Motor neuron (in vitro differentiated cells): ENCODE data around the gene RBP3. TPM values are rescaled to one million over a fixed set of nuclear protein-coding genes. Genes with fewer than 3 reads are reported as not detected.

Experiments
- ATAC-seq, 8 experiments: fragments of 200-7000 bp; cut with Tn5 transposase; replicated peaks in 6 of 8; 2 replicates each; pipeline ENCODE4 v1.8.0; 2021; ENCODE audit warnings: mild to moderate bottlenecking in 8 of 8, moderate library complexity in 8 of 8
- H3K27ac ChIP-seq, 2 donors: fragments of 250-450 bp; sonication (Bioruptor Pico); 2 replicates each; pipeline ENCODE4 v1.9.0; 2021; ENCODE audit warnings: antibody characterized with exemption in 2 of 2, mild to moderate bottlenecking in 2 of 2, moderate library complexity in 1 of 2
- H3K4me1 ChIP-seq, 2 donors: fragments of 250-450 bp; sonication (Bioruptor Pico); replicated peaks in 1 of 2; 2 replicates each; pipeline ENCODE4 v1.6.1; 2021; ENCODE audit warnings: antibody characterized with exemption in 2 of 2, mild to moderate bottlenecking in 2 of 2, moderate library complexity in 1 of 2
- H3K4me3 ChIP-seq, 5 donors: fragments of 250-450 bp; sonication (Bioruptor Pico); 2 replicates each; pipeline ENCODE4 v1.9.0; 2021; ENCODE audit warnings: antibody characterized with exemption in 5 of 5, mild to moderate bottlenecking in 5 of 5, moderate library complexity in 4 of 5
- WGBS, 10 experiments: fragments of 450-650 bp; shearing (Covaris generic); methylation state at CpG; one replicate each; pipeline ENCODE4 v1.0.0; 2022; 5-methylcytosine and 5-hydroxymethylcytosine counted together
- in situ Hi-C, 9 experiments: fragments of 400-800 bp; cut with MboI; loops; one replicate each; pipeline ENCODE4 v1.15.0; 2021; ENCODE audit warnings: low sequenced_read_pairs in 9 of 9, low pct_unique_long_range_greater_than_20kb in 2 of 9; ENCODE audit not compliant: unreplicated experiment in 9 of 9
- total RNA-seq, 8 experiments: library from RNA; unstranded; fragments of 300-600 nt; gene quantifications; 2 replicates each; pipeline versions ENCODE4 v1.2.3 to v1.2.4, GENCODE V29; 2022

RBP3 gene
- total RNA-seq, 8 experiments from 2014 or later = under 0.01 to 0.28 (median 0.07) TPM; not detected in 2

DNA sequence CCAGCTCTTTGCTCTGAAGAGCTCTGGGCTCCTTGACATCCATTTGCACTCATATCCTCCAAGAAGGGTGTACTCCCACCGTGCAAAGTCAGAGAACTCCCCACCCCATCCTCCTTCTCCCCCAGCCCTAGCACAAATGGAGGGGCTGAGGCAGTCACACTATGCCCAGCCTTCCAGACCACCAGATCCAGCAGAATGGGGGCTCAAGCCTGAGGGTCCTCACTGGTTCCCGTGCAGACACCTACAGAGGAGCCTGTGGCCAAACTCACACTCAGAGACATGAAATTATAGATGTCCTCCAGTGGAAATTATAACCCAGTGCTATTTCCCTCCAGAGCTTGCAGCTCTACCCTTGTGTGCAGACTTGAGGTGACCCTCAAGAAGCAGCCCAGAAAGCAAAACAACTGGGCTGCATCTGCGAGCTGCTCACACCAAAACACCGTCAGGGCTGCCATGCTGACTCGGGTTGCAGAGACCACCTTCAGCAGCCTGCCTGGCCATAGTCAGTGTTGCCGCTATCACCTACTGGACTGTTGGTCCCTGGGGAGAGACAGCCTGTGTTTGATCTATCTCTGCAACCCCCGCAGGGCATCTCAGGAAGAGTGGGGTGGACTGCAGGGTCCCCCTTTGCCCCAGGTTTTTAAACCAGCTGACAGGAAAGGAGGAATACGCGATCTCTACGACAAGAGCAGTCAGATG lies 28.5 kb downstream of the RBP3 start:
- no peak overlapping the region for H3K27ac ChIP-seq
- in situ Hi-C loops = loop anchor here in 1 of 9 experiments (10.0 to 25.0 kb wide), 2 partner anchors 48 to 1089 kb away; partner anchors contain the start of gene ANTXRL
- ATAC-seq = no peak
- peaks cover 7 to 8% of the 10 kb centered on the region in 2 donors for H3K4me1 ChIP-seq
- 0 to 90% (median 75%) methylated on average over 1 to 5 of the region's 10 CpGs; no CpG with 5 or more reads in 1 of the 10 experiments for WGBS, 10 experiments
- no peak overlapping the region for H3K4me3 ChIP-seq

GRCh38 chr10:47378183-47378510 lies 30.0 kb downstream of the RBP3 start:
- no peak overlapping the region for H3K27ac ChIP-seq
- in situ Hi-C loops = loop anchor here in 1 of 9 experiments (10.0 to 25.0 kb wide), 2 partner anchors 47 to 1091 kb away; partner anchors contain the start of gene ANTXRL

DNA sequence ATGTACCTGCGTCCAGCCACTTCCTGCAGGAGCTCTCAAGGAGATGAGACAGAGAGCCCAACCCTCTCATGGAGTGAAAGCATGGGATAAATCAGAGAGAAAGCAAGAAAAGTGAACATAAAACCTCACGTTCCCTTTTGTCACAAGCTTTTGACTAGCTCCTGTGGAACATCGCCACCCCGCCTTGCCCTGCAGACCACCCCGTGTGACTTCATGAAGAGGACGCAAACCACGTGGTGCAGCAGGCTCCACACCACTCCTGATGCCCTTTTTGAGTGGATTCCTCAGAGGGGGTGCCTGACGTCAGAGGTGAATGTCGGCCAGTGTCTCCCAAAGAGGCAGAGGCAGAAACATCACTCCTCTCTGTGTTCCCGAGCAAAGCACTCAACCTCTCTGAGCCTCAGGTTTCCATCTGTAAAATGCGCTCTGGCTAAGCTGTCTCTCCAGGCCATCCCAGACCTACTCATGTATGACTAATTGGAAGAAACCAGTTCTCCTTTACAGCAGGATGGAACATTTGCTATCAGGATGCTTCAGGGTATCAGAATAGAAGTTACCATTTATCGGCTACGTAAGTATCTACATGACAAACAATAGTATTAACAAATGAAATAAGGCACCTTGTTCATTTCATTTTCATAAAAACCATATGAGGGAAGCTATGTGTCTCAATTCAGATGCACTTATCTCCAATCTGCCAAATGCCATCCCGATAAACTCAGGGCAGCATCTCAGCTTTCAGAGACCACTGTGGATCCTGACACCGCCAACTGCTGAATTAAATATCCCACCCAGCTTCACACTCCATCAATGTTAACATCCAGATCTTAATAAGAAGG lies 30.7 kb downstream of the RBP3 start:
- Histone ChIP-seq H3K4me3 (no peak overlapping the region), H3K27ac (no peak overlapping the region), H3K4me1 (peaks cover 7 to 8% of the 10 kb centered on the region in 2 donors)
- in situ Hi-C loops = loop anchor here in 1 of 9 experiments (10.0 to 25.0 kb wide), 2 partner anchors 46 to 1092 kb away; partner anchors contain the start of gene ANTXRL
- 43 to 100% (median 75%) methylated on average over 1 to 13 of the region's 15 CpGs for WGBS, 10 experiments
- no peak for ATAC-seq

More at GRCh38 chr10:47378183-47378510, 30.0 kb downstream of the RBP3 start:
- ATAC-seq = no peak
- Histone ChIP-seq H3K4me3 (no peak overlapping the region), H3K4me1 (peaks cover 7 to 8% of the 10 kb centered on the region in 2 donors)
- WGBS, 10 experiments = 83% methylated on average over 1 of the region's 4 CpGs; no CpG with 5 or more reads in 9 of the 10 experiments

GRCh38 chr10:47379445-47379785 lies 31.3 kb downstream of the RBP3 start:
- H3K27ac ChIP-seq = no peak overlapping the region

DNA sequence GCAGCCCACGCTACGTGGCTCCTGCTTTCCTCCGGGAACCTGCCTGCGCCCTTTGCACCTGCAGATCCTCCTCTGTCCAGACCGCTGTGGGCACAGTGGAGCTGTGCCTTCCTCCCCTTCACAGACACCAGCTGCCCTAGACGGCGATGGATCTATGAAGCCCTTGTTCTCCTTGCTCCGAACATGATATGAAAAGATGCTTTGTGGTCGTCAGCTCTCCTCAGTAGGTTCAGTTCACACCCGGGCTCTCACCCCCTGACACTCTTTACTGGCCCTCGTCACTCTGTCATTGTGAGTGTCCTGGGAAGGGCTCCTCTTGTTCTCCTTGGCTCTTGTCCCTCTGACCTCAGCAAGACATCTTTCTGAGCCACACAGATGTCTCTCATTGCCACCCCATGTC lies 31.7 kb downstream of the RBP3 start:
- in situ Hi-C loops = loop anchor here in 5 of 9 experiments (5.0 to 25.0 kb wide), 4 partner anchors 45 to 1098 kb away; partner anchors contain the start of gene ANTXRL (in 4 of the 5)
- peaks cover 7 to 9% of the 10 kb centered on the region in 2 donors for H3K4me1 ChIP-seq
- H3K4me3 ChIP-seq = no peak overlapping the region
- ATAC-seq = no peak
- 38 to 100% (median 66%) methylated on average over 1 to 10 of the region's 11 CpGs for WGBS, 10 experiments
- H3K27ac ChIP-seq = no peak overlapping the region

More at GRCh38 chr10:47379445-47379785, 31.3 kb downstream of the RBP3 start:
- 40 to 92% (median 67%) methylated on average over 2 to 6 of the region's 7 CpGs; no CpG with 5 or more reads in 5 of the 10 experiments for WGBS, 10 experiments
- in situ Hi-C loops = loop anchor here in 1 of 9 experiments (10.0 to 25.0 kb wide), 2 partner anchors 45 to 1092 kb away; partner anchors contain the start of gene ANTXRL
- ATAC-seq = no peak
- Histone ChIP-seq H3K4me1 (peaks cover 7 to 8% of the 10 kb centered on the region in 2 donors), H3K4me3 (no peak overlapping the region)

- WGBS, 10 experiments = 19 to 74% (median 50%) methylated on average over 1 to 8 of the region's 8 CpGs; no CpG with 5 or more reads in 1 of the 10 experiments
- Histone ChIP-seq H3K27ac (no peak overlapping the region), H3K4me1 (peaks cover 7 to 12% of the 10 kb centered on the region in 2 donors), H3K4me3 (no peak overlapping the region)
- in situ Hi-C loops = loop anchor here in 5 of 9 experiments (5.0 to 25.0 kb wide), 3 partner anchors 1093 to 1098 kb away; partner anchors contain the start of gene ANTXRL (in 4 of the 5)
- no peak for ATAC-seq
Measured at GRCh38 chr10:47380341-47381102, 32.4 kb downstream of the RBP3 start.

GRCh38 chr10:47381103-47381395 lies 32.9 kb downstream of the RBP3 start:
- H3K4me3 ChIP-seq = no peak overlapping the region
- ATAC-seq = no peak
- 33 to 86% (median 50%) methylated on average over 1 of the region's 1 CpG; no CpG with 5 or more reads in 5 of the 10 experiments for WGBS, 10 experiments
- no peak overlapping the region for H3K27ac ChIP-seq
- H3K4me1 ChIP-seq = peaks cover 7 to 12% of the 10 kb centered on the region in 2 donors
- in situ Hi-C loops = loop anchor here in 5 of 9 experiments (5.0 to 25.0 kb wide), 3 partner anchors 1094 to 1099 kb away; partner anchors contain the start of gene ANTXRL (in 4 of the 5)

GRCh38 chr10:47381427-47382379 lies 33.5 kb downstream of the RBP3 start:
- Histone ChIP-seq H3K4me3 (no peak overlapping the region), H3K27ac (no peak overlapping the region), H3K4me1 (peaks cover 6 to 10% of the 10 kb centered on the region in 2 donors)
- WGBS, 10 experiments = 30 to 100% (median 61%) methylated on average over 1 to 6 of the region's 9 CpGs
- in situ Hi-C loops = loop anchor here in 5 of 9 experiments (5.0 to 25.0 kb wide), 3 partner anchors 1094 to 1099 kb away; partner anchors contain the start of gene ANTXRL (in 4 of the 5)
- no peak for ATAC-seq

- ATAC-seq = no peak
- WGBS, 10 experiments = 0 to 30% (median 5%) methylated on average over 3 to 9 of the region's 9 CpGs; no CpG with 5 or more reads in 1 of the 10 experiments
- in situ Hi-C loops = loop anchor here in 5 of 9 experiments (5.0 to 25.0 kb wide), 3 partner anchors 1096 to 1101 kb away; partner anchors contain the start of gene ANTXRL (in 4 of the 5)
- Histone ChIP-seq H3K27ac (no peak overlapping the region), H3K4me3 (peak overlapping the region; percentile 53 to 84 (median 76)), H3K4me1 (peaks cover 0 to 4% of the 10 kb centered on the region in 2 donors)
Measured at GRCh38 chr10:47383261-47384147, 35.3 kb downstream of the RBP3 start.

GRCh38 chr10:47384148-47384921 lies 36.2 kb downstream of the RBP3 start, which contains the start of gene ZNF488:
TSS of gene ZNF488 (minus strand) at chr10:47384293. CDS start at chr10:47368829, 15,464 bp downstream.
- 0 to 6% (median 0%) methylated on average over 4 to 26 of the region's 75 CpGs; no CpG with 5 or more reads in 3 of the 10 experiments for WGBS, 10 experiments
- in situ Hi-C loops = loop anchor here in 5 of 9 experiments (5.0 to 25.0 kb wide), 3 partner anchors 1097 to 1102 kb away; partner anchors contain the start of gene ANTXRL (in 4 of the 5)
- Histone ChIP-seq H3K4me1 (peaks cover 0 to 4% of the 10 kb centered on the region in 2 donors), H3K4me3 (peak within 1 kb of the TSS; percentile 53 to 84 (median 76)), H3K27ac (peak within 1 kb of the TSS in 1 of 2 donors; percentile 47)
- peak; percentile 91 to 95 (median 92) for ATAC-seq
